GM12864 (cell line): ENCODE data around the gene GSTA5.
"Not testable (repeated sequence)": the region's sequence is repeated elsewhere in the genome, so short reads cannot be mapped to it uniquely, and the experiment has no call there.

Experiments
- DNase-seq: peaks from one replicate; pipeline ENCODE4 v3.0.0-alpha.2; 2011; ENCODE audit warnings: low read depth
- H3K4me3 ChIP-seq: 2 replicates; pipeline ENCODE4 v1.5.1; 2011; ENCODE audit warnings: mild to moderate bottlenecking, low read depth, low read length, control low read depth
- CTCF ChIP-seq: IDR thresholded peaks from 2 replicates; pipeline ENCODE4 v1.5.1; 2011; ENCODE audit warnings: low read depth, mild to moderate bottlenecking, moderate library complexity, low read length, control low read depth, inconsistent platforms; ENCODE audit errors: missing control alignments

GSTA5 gene

GRCh38 chr6:52790861-52791260, 49.8 kb downstream of the GSTA5 start:
- no peak for DNase-seq
- no peak for TF ChIP-seq CTCF
- no peak overlapping the region for H3K4me3 ChIP-seq

DNA sequence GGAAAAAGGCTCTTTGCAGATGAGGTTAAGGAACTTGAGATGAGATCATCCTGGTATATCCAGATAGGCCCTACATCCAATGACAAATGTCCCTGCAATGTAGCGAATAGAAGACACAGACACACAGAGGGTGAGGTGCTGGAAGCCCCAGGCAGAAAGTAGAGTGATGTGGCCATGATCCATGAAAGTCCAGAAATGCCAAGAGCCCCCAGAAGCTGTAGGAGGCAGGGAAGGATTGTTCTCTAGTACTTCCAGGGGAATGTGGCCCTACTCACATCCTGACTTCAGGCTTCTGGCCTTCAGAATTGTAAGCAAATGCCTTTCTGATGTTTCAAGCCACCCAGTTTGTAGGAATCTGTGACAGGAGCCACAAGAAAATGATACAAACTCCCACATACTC, 51.0 kb downstream of the GSTA5 start:
- not testable (repeated sequence) for H3K4me3 ChIP-seq, DNase-seq

DNA sequence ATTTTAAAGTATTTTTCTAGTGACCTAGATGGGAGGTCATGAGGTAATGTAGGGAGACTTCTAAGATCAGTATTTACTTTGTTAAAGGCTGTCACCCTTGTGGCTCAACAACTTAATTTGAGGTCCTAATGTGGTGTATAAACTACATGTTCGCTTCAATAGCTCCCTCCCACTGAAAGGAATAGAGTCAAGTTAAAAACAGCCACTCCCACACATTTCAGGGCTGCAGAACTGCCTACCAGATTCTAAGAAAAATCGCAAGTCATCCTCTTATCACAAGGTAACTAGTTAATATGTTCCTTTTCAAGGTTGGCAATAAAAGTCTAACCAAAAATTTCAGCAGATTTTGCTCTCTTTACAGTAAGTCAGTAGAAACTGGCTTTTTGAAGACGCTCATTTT, 52.1 kb downstream of the GSTA5 start:
- no peak overlapping the region for H3K4me3 ChIP-seq
- TF ChIP-seq CTCF: no peak
- no peak for DNase-seq

GRCh38 chr6:52787917-52788316, 52.7 kb downstream of the GSTA5 start:
- no peak for DNase-seq
- no peak overlapping the region for H3K4me3 ChIP-seq
- TF ChIP-seq CTCF: no peak

GRCh38 chr6:52786249-52786956, 54.2 kb downstream of the GSTA5 start:
- no peak for TF ChIP-seq CTCF
- no peak for DNase-seq
- H3K4me3 ChIP-seq: no peak overlapping the region

DNA sequence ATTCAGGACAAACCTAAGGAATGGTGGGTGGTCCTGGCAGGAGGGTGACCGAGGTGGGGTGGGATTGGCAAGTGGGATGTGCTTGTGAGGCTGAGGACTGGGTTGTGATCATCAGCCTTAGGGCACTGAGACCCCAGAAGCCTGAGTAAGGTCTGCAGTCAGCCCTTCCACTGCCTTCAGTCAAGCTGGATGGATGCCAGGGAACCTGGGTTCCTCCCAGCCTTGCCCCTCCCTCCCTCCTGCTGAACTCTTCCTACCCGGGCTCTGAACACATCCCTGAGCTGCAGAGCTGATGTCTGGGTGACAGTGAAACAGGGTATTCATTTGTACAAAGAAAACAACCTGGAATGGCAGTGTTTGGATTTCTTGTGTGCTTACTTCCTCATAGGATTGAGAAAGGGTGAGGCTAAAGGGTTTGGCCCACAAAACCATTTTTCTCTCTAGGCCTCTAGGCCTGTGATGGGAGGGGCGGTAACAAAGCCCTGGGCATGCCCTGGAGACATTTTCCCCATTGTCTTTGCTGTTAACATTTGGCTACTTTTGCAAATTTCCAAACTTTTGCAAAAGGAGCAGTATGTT, 57.8 kb downstream of the GSTA5 start:
- H3K4me3 ChIP-seq, DNase-seq: not testable (repeated sequence)

DNA sequence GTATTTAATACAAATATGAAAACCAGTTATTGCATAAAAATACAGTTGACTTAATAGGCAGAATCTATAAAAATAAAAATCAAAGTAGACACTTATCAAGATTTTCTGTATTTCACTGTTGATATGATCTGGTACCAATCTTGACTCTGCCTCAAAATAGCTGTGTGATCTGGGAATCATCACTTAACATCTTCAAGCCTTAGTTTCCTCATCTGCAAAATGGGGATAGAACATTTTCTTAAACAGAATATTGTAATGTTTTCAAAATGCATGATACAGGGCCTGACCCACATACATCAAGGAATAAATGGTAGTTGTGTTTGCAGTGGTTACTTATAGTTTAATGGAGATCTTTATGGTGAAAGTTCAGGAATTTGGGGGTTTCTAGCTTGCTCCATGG, 58.4 kb downstream of the GSTA5 start:
- not testable (repeated sequence) for H3K4me3 ChIP-seq, DNase-seq
